H9 (cell line): ENCODE measurements around the gene PIPOX. TPM values are rescaled to one million over a fixed set of nuclear protein-coding genes. Genes with fewer than 3 reads are reported as not detected.

Experiments used
- DNase-seq: peaks from one replicate; pipeline ENCODE4 v3.0.0-alpha.2; 2017
- H2AFZ ChIP-seq: one replicate; pipeline ENCODE4 v1.6.1; 2013; ENCODE audit warnings: mild to moderate bottlenecking, low read length, control low read depth, moderate library complexity
- H2AK5ac ChIP-seq: 2 replicates; pipeline ENCODE4 v1.6.1; 2013; ENCODE audit warnings: low read length, control low read depth, mixed read lengths; ENCODE audit not compliant: insufficient read length
- H2BK120ac ChIP-seq: one replicate; pipeline ENCODE4 v1.6.1; 2013; ENCODE audit warnings: low read depth, mild to moderate bottlenecking, low read length, control low read depth, inconsistent platforms; ENCODE audit not compliant: poor library complexity, severe bottlenecking
- H2BK12ac ChIP-seq: 2 replicates; pipeline ENCODE4 v1.6.1; 2013; ENCODE audit warnings: low read length, control low read depth, mixed read lengths, low read depth; ENCODE audit not compliant: insufficient read length
- H2BK15ac ChIP-seq: 2 replicates; pipeline ENCODE4 v1.6.1; 2013; ENCODE audit warnings: low read depth, low read length, control low read depth
- H2BK20ac ChIP-seq: one replicate; pipeline ENCODE4 v1.6.1; 2013; ENCODE audit warnings: low read depth, mild to moderate bottlenecking, low read length, control low read depth, inconsistent platforms; ENCODE audit not compliant: poor library complexity, severe bottlenecking
- H2BK5ac ChIP-seq: 2 replicates; pipeline ENCODE4 v1.6.1; 2013; ENCODE audit warnings: low read length, control low read depth, mixed read lengths; ENCODE audit not compliant: insufficient read length
- H3K14ac ChIP-seq: 2 replicates; pipeline ENCODE4 v1.6.1; 2013; ENCODE audit warnings: low read length, control low read depth; ENCODE audit not compliant: insufficient read depth
- H3K18ac ChIP-seq: 2 replicates; pipeline ENCODE4 v1.6.1; 2013; ENCODE audit warnings: low read depth, mild to moderate bottlenecking, mixed read lengths, low read length, control low read depth; ENCODE audit not compliant: insufficient read length
- H3K23ac ChIP-seq: 2 replicates; pipeline ENCODE4 v1.6.1; 2013; ENCODE audit warnings: low read length, control low read depth, mixed read lengths, low read depth; ENCODE audit not compliant: insufficient read length
- H3K23me2 ChIP-seq: 2 replicates; pipeline ENCODE4 v1.6.1; 2013; ENCODE audit warnings: low read depth, mild to moderate bottlenecking, mixed read lengths, low read length, control low read depth; ENCODE audit not compliant: insufficient read length, poor library complexity, severe bottlenecking
- H3K27ac ChIP-seq: 2 replicates; pipeline ENCODE4 v1.5.1; 2013; ENCODE audit warnings: low read length, control low read depth, mixed read lengths, low read depth; ENCODE audit not compliant: insufficient read length
- H3K27me3 ChIP-seq: 2 replicates; pipeline ENCODE4 v1.6.1; 2013; ENCODE audit warnings: low read length, control low read depth, inconsistent platforms; ENCODE audit not compliant: insufficient read depth
- H3K4ac ChIP-seq: 2 replicates; pipeline ENCODE4 v1.6.1; 2013; ENCODE audit warnings: low read depth, mild to moderate bottlenecking, control low read depth, inconsistent platforms, low read length, moderate library complexity
- H3K4me1 ChIP-seq: 2 replicates; pipeline ENCODE4 v1.6.1; 2013; ENCODE audit warnings: low read length, control low read depth, inconsistent platforms; ENCODE audit not compliant: insufficient read depth
- H3K4me2 ChIP-seq: 2 replicates; pipeline ENCODE4 v1.6.1; 2013; ENCODE audit warnings: low read length, control low read depth, mixed read lengths; ENCODE audit not compliant: insufficient read length, insufficient read depth
- H3K56ac ChIP-seq: 2 replicates; pipeline ENCODE4 v1.6.1; 2013; ENCODE audit warnings: low read depth, mild to moderate bottlenecking, mixed read lengths, low read length, control low read depth; ENCODE audit not compliant: insufficient read length
- H3K79me1 ChIP-seq: 2 replicates; pipeline ENCODE4 v1.6.1; 2013; ENCODE audit warnings: low read depth, mild to moderate bottlenecking, moderate library complexity, low read length, control low read depth, inconsistent platforms; ENCODE audit not compliant: insufficient read depth, poor library complexity, severe bottlenecking
- H3K79me2 ChIP-seq: 2 replicates; pipeline ENCODE4 v1.6.1; 2013; ENCODE audit warnings: low read length, control low read depth, inconsistent platforms; ENCODE audit not compliant: insufficient read depth
- H3K9ac ChIP-seq: 2 replicates; pipeline ENCODE4 v1.6.1; 2013; ENCODE audit warnings: low read length, control low read depth, mixed read lengths; ENCODE audit not compliant: insufficient read length; ENCODE audit errors: extremely low read depth
- H3K9me3 ChIP-seq: one replicate; pipeline ENCODE4 v1.6.1; 2013; ENCODE audit warnings: low read depth, low read length, inconsistent platforms; ENCODE audit not compliant: control insufficient read depth
- H3T11ph ChIP-seq: one replicate; pipeline ENCODE4 v1.6.1; 2013; ENCODE audit warnings: mild to moderate bottlenecking, low read length, control low read depth, inconsistent platforms
- H4K20me1 ChIP-seq: one replicate; pipeline ENCODE4 v1.6.1; 2013; ENCODE audit not compliant: control insufficient read depth, insufficient read length, insufficient read depth
- H4K5ac ChIP-seq: 2 replicates; pipeline ENCODE4 v1.6.1; 2013; ENCODE audit warnings: low read depth, mild to moderate bottlenecking, mixed read lengths, low read length, control low read depth; ENCODE audit not compliant: insufficient read length
- H4K8ac ChIP-seq: replicated peaks from 2 replicates; pipeline ENCODE4 v1.6.1; 2013; ENCODE audit warnings: low read length, control low read depth, mixed read lengths, low read depth; ENCODE audit not compliant: insufficient read length
- H4K91ac ChIP-seq: 2 replicates; pipeline ENCODE4 v1.6.1; 2013; ENCODE audit warnings: low read depth, mild to moderate bottlenecking, moderate library complexity, mixed read lengths, low read length, control low read depth; ENCODE audit not compliant: insufficient read length
- H3K27ac Mint-ChIP-seq, 3 experiments: 2 replicates in 2 of 3; 3 replicates in 1 of 3; pipeline ENCODE4 v1.8.0; 2020 to 2021; ENCODE audit warnings: mixed read lengths in 3 of 3, mild to moderate bottlenecking in 1 of 3, moderate library complexity in 1 of 3
- H3K27me3 Mint-ChIP-seq: 2 replicates; pipeline ENCODE4 v1.8.0; 2021; ENCODE audit warnings: low read depth, mild to moderate bottlenecking, moderate library complexity, mixed read lengths
- H3K36me3 Mint-ChIP-seq, 3 experiments: 2 replicates in 2 of 3; 3 replicates in 1 of 3; pipeline ENCODE4 v1.8.0; 2020 to 2021; ENCODE audit warnings: low read depth in 3 of 3, mixed read lengths in 3 of 3; ENCODE audit not compliant: insufficient read depth in 1 of 3
- H3K4me1 Mint-ChIP-seq, 2 experiments: 2 replicates each; pipeline ENCODE4 v1.8.0; 2020; ENCODE audit warnings: mixed read lengths in 2 of 2
- H3K4me3 Mint-ChIP-seq, 2 experiments: 2 replicates in 1 of 2; 3 replicates in 1 of 2; pipeline ENCODE4 v1.8.0; 2020 to 2021; ENCODE audit warnings: mild to moderate bottlenecking in 2 of 2, mixed read lengths in 2 of 2, moderate library complexity in 1 of 2
- H3K9me3 Mint-ChIP-seq, 2 experiments: 2 replicates in 1 of 2; 3 replicates in 1 of 2; pipeline ENCODE4 v1.8.0; 2020; ENCODE audit warnings: mild to moderate bottlenecking in 2 of 2, mixed read lengths in 2 of 2, moderate library complexity in 1 of 2
- CTCF ChIP-seq: fragments of 200-600 bp; sonication (generic); conservative IDR thresholded peaks from 3 replicates; pipeline ENCODE4 v1.8.0; 2021; ENCODE audit warnings: antibody characterized with exemption, mild to moderate bottlenecking
- WGBS: extraction: QIAGEN DNeasy Blood & Tissue Kit; methylation state at CpG from one replicate; pipeline ENCODE4 v1.1.7; 2013; ENCODE audit warnings: missing lambda C conversion rate, low lambda C conversion rate, mixed read lengths; ENCODE audit not compliant: insufficient read length; ENCODE audit errors: extremely low coverage; 5-methylcytosine and 5-hydroxymethylcytosine counted together
- total RNA-seq: library from RNA; stranded (reverse); gene quantifications from 2 replicates; pipeline ENCODE4 v1.2.1, GENCODE V29; 2021

PIPOX gene
- total RNA-seq, 1 experiment from 2014 or later, result 30.1 TPM

GRCh38 chr17:29073520-29073919 lies 30.6 kb downstream of the PIPOX start:
- no peak overlapping the region for H3K9ac ChIP-seq
- H2BK12ac ChIP-seq, result no peak overlapping the region
- no peak overlapping the region for H3K4me2 ChIP-seq
- WGBS, result no CpG with 5 or more reads among the region's 4 CpGs
- Mint-ChIP-seq H3K27ac (peak overlapping the region; percentile 9 to 67 (median 23); a peak in 3 of 7 replicates), H3K4me3 (no peak overlapping the region), H3K9me3 (no peaks in the 10 kb centered on the region), H3K36me3 (peaks cover 0 to 2% (median 0%) of the 10 kb centered on the region in 3 experiments; a peak in 2 of 7 replicates), H3K27me3 (no peaks in the 10 kb centered on the region; the same call in 1 of the 2 replicates), H3K4me1 (peaks cover 52 to 65% of the 10 kb centered on the region in 2 experiments)
- DNase-seq, result no peak
- H3K56ac ChIP-seq, result no peak overlapping the region
- H3K23me2 ChIP-seq, result no peaks in the 10 kb centered on the region
- H3K18ac ChIP-seq, result no peak overlapping the region
- no peak overlapping the region for H4K8ac ChIP-seq
- no peak overlapping the region for H2BK15ac ChIP-seq
- no peak overlapping the region for H2BK120ac ChIP-seq
- no peaks in the 10 kb centered on the region for H3K79me1 ChIP-seq
- no peak overlapping the region for H2BK5ac ChIP-seq
- no peak overlapping the region for H3K4ac ChIP-seq
- H2AFZ ChIP-seq, result no peak overlapping the region
- H3K9me3 ChIP-seq, result no peaks in the 10 kb centered on the region
- H3K14ac ChIP-seq, result no peak overlapping the region
- H3K27ac ChIP-seq, result no peak overlapping the region
- H3K79me2 ChIP-seq, result no peaks in the 10 kb centered on the region
- H2AK5ac ChIP-seq, result no peak overlapping the region
- H3T11ph ChIP-seq, result no peak overlapping the region
- H3K23ac ChIP-seq, result no peak overlapping the region
- no peak for TF ChIP-seq CTCF
- H2BK20ac ChIP-seq, result no peak overlapping the region
- H4K20me1 ChIP-seq, result no peaks in the 10 kb centered on the region
- H4K5ac ChIP-seq, result no peak overlapping the region
- H3K4me1 ChIP-seq, result peaks cover 11% of the 10 kb centered on the region; the same call in 1 of the 2 replicates
- H4K91ac ChIP-seq, result no peak overlapping the region
- no peaks in the 10 kb centered on the region for H3K27me3 ChIP-seq
